ENCODE results near the gene MRPL42. TPM values are rescaled to one million over a fixed set of nuclear protein-coding genes. Genes with fewer than 3 reads are reported as not detected.
"Not testable (repeated sequence)": the region's sequence is repeated elsewhere in the genome, so short reads cannot be mapped to it uniquely, and the experiment has no call there.

MRPL42 gene
- total RNA-seq, 2 donors from 2014 or later = 11.9 to 21.4 TPM

GRCh38 chr12:93429852-93430251 is 37.5 kb upstream of the MRPL42 start:
- Histone ChIP-seq H3K4me1 (peaks cover 57% of the 10 kb centered on the region), H3K36me3 (replicated peaks in 1 of 2; ENCODE audit: insufficient read depth in 1 of 2, low read depth in 2 of 2) (no peaks in the 10 kb centered on the region), H3K4me3 (no peak overlapping the region), H3K27ac (no peak overlapping the region), H3K27me3 (no peaks in the 10 kb centered on the region), H3K9me3 (no peaks in the 10 kb centered on the region)
- DNase-seq = no peak
- TF ChIP-seq CTCF (IDR thresholded peaks at IDR 0.05) (no peak), POLR2A (IDR thresholded peaks at IDR 0.05) (no peak)
- 82 to 87% methylated on average over 1 of the region's 1 CpG for WGBS, 2 donors
- no peak for ATAC-seq
- intact Hi-C loops (cut with DNase I) = no loop called here

GRCh38 chr12:93430280-93430679 is 37.0 kb upstream of the MRPL42 start:
- ATAC-seq = no peak
- Histone ChIP-seq H3K9me3 (no peaks in the 10 kb centered on the region), H3K4me1 (peaks cover 52% of the 10 kb centered on the region)

GRCh38 chr12:93432031-93432430 is 35.3 kb upstream of the MRPL42 start:
- DNase-seq; H3K4me3 ChIP-seq; H3K27me3 ChIP-seq; ATAC-seq; intact Hi-C loops (cut with DNase I); H3K9me3 ChIP-seq; H3K27ac ChIP-seq; H3K36me3 ChIP-seq (replicated peaks in 1 of 2; ENCODE audit: insufficient read depth in 1 of 2, low read depth in 2 of 2): not testable (repeated sequence)
- 90 to 95% methylated on average over 6 of the region's 6 CpGs for WGBS, 2 donors
- H3K4me1 ChIP-seq = peaks cover 36% of the 10 kb centered on the region

More at GRCh38 chr12:93430280-93430679, 37.0 kb upstream of the MRPL42 start:
- TF ChIP-seq POLR2A (IDR thresholded peaks at IDR 0.05) (no peak), CTCF (IDR thresholded peaks at IDR 0.05) (no peak)
- intact Hi-C loops (cut with DNase I) = no loop called here
- WGBS, 2 donors = 76 to 80% methylated on average over 4 of the region's 4 CpGs
- no peak for DNase-seq
- no peaks in the 10 kb centered on the region for H3K36me3 ChIP-seq (replicated peaks in 1 of 2; ENCODE audit: insufficient read depth in 1 of 2, low read depth in 2 of 2)
- H3K27ac ChIP-seq = no peak overlapping the region
- H3K4me3 ChIP-seq = no peak overlapping the region
- H3K27me3 ChIP-seq = no peaks in the 10 kb centered on the region

GRCh38 chr12:93434256-93434865 is 33.0 kb upstream of the MRPL42 start:
- DNase-seq (no peak), ATAC-seq (no peak)
- TF ChIP-seq CTCF (IDR thresholded peaks at IDR 0.05) = no peak
- TF ChIP-seq POLR2A (IDR thresholded peaks at IDR 0.05) = no peak
- 59 to 69% methylated on average over 5 of the region's 5 CpGs for WGBS, 2 donors
- Histone ChIP-seq H3K9me3 (no peaks in the 10 kb centered on the region), H3K4me1 (peaks cover 19% of the 10 kb centered on the region), H3K27me3 (no peaks in the 10 kb centered on the region), H3K27ac (peak overlapping the region in 1 of 4 donors; percentile 9), H3K4me3 (no peak overlapping the region), H3K36me3 (replicated peaks in 1 of 2; ENCODE audit: insufficient read depth in 1 of 2, low read depth in 2 of 2) (no peaks in the 10 kb centered on the region)
- intact Hi-C loops (cut with DNase I) = no loop called here

- no peak for ATAC-seq
These were observed 28.9 kb upstream of the MRPL42 start for GRCh38 chr12:93438266-93439050.

More at GRCh38 chr12:93438266-93439050, 28.9 kb upstream of the MRPL42 start:
- peaks cover 16% of the 10 kb centered on the region for H3K4me1 ChIP-seq
- H3K27me3 ChIP-seq = no peaks in the 10 kb centered on the region
- no peak for TF ChIP-seq POLR2A (IDR thresholded peaks at IDR 0.05)
- H3K4me3 ChIP-seq = no peak overlapping the region
- DNase-seq = no peak
- no peak overlapping the region for H3K27ac ChIP-seq
- no peaks in the 10 kb centered on the region for H3K9me3 ChIP-seq
- intact Hi-C loops (cut with DNase I) = no loop called here
- no peaks in the 10 kb centered on the region for H3K36me3 ChIP-seq (replicated peaks in 1 of 2; ENCODE audit: insufficient read depth in 1 of 2, low read depth in 2 of 2)
- WGBS, 2 donors = 74 to 75% methylated on average over 3 of the region's 3 CpGs

Data from body of pancreas (tissue), 4 donors.